Body of pancreas (tissue), 4 donors: ENCODE results near the gene AURKAIP1.

ENCODE experiments used
- CTCF ChIP-seq, 7 experiments: fragments of 450-650 bp in 4 of 7; fragments of 200-600 bp in 3 of 7; sonication (generic) in 3 of 7; IDR thresholded peaks; one replicate each; pipeline ENCODE4 v1.5.1; 2016 to 2019; ENCODE audit warnings: antibody characterized with exemption in 7 of 7
- POLR2A ChIP-seq, 3 donors: fragments of 450-650 bp; IDR thresholded peaks; one replicate each; pipeline ENCODE4 v1.6.1; 2016; ENCODE audit warnings: antibody characterized with exemption in 3 of 3, mild to moderate bottlenecking in 2 of 3

- TF ChIP-seq CTCF (IDR thresholded peaks at IDR 0.05) (no peak), POLR2A (IDR thresholded peaks at IDR 0.05) (no peak)
These were observed 40.7 kb upstream of the AURKAIP1 start for GRCh38 chr1:1415751-1416150.
